ENCODE data around the gene TMEM184A.
A peak's percentile ranks its signal among the peaks of the same experiment; 100 is the strongest.
"Not testable (repeated sequence)": the region's sequence is repeated elsewhere in the genome, so short reads cannot be mapped to it uniquely, and the experiment has no call there.

Gene TMEM184A

GRCh38 chr7:1529383-1530116, 26.5 kb downstream of the TMEM184A start:
- DNase-seq, result no peak

- no peak for DNase-seq
Observed at GRCh38 chr7:1526271-1526754, 29.7 kb downstream of the TMEM184A start.

DNA sequence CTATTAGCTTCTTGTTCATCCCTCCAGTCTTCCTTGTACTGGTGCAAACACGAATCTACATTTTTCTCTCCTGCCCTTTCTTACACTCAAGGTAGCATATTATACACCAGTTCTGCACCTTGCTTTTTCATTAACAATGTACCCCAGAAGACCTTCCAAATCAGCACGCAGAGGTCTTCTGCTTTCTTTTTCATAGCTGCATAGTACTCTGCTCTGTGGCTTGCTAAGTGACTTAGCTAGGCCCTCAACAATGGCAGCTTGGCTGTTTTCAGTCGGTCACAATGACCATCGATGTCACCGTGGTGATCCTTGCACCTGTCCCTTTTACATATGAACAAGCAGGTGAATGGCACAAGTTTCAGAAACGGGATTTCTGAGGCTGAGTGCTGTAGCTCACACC, 30.6 kb downstream of the TMEM184A start:
- DNase-seq, result no peak

GRCh38 chr7:1523844-1524243, 32.2 kb downstream of the TMEM184A start:
- DNase-seq, result no peak

GRCh38 chr7:1523208-1523607, 32.8 kb downstream of the TMEM184A start:
- DNase-seq, result no peak

- no peak for DNase-seq
Observed at GRCh38 chr7:1521456-1521855, 34.5 kb downstream of the TMEM184A start.

DNA sequence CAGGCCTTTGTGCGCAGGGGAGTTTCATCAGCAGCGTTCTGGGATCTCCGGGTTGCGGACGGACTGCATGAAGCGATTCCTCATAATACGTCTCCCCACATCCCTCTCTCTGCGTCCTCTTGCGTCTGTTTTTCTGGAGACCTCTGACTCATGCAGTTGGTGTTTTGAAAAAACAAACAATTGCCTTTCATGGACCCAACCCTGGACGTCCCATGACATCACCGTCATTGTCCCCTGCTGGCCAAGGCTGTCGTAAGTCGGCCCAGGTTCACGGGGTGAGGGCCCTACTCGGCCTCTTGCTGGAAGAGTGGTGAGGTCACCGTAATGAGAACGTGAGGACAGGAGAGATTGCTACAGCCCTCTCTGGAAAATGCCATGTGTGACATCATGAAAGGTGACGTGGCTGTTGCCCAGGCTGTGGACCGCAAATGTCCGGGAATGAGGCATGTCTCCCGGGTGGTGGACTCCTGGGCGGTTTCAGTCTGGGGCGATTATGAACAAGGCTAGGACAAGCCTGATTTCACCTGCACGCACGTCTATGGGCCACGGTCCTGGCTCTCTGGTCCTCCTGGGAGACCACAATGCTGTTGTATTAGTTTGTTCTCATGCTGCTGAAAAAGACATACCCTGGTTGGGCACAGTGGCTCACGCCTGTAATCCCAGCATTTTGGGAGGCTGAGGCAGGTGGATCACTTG, 35.3 kb downstream of the TMEM184A start:
- DNase-seq, result no peak

- not testable (repeated sequence) for DNase-seq
Observed at GRCh38 chr7:1519322-1519922, 36.6 kb downstream of the TMEM184A start.

DNA sequence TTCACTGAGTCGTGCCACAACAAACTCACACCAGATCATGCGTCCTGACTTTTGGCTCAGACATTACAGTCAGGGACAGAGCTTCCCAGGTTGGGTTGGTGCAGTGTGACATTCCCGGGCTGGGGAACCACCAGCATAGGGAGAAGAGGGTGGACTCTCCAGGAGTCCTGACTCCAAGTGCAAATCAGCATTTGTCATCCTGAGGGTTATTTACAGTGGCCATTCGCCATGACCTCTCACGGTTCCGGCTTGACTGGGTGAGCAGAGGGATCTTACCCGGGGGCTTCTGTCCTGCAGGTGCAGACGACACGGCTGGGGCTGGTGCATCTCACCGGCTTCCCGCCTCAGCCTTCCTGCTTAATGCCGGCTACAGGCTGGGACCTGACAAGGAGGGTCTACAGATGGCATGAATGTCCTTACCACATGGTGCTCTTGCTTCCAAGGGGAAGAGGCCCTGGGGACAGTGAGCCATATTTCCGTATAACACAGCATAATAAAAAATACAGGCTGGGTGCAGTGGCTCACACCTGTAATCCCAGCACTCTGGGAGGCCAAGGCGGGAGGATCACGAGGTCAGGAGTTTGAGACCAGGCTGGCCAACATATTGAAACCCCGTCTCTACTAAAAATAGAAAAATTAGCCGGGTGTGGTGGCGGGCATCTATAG, 39.3 kb downstream of the TMEM184A start:
- DNase-seq, result no peak

GRCh38 chr7:1515509-1515967, 40.5 kb downstream of the TMEM184A start:
- not testable (repeated sequence) for DNase-seq

- DNase-seq, result peak in 1 of 58 donors; percentile 23
Observed at GRCh38 chr7:1514995-1515401, 41.0 kb downstream of the TMEM184A start.

GRCh38 chr7:1514407-1514806, 41.6 kb downstream of the TMEM184A start:
- no peak for DNase-seq

DNA sequence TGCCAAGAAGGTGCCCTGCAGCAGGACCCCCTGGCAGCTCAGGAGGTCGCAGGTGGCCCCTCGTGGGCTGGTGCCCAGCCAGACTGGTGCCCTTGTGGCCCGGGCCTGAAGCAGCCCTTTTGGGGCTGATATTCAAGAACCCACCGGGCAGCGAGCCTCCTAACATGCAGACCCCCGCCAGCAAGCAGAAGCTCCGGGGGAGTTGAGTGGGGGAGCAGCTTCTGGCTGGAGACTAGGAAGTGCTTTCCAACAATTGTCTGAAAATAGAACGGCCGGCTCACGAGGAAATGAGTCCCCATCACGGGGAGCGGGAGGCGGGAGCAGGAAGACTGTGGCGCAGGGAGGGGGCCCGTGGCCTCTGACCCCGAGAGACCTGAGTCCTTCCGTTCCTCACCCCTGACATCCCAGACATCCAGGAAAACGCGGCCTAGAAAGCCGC, 42.3 kb downstream of the TMEM184A start:
- DNase-seq, result peak in 21 of 58 donors; percentile 23 to 79 (median 51)

- DNase-seq, result peak in 38 of 58 donors; percentile 15 to 79 (median 54)
Observed at GRCh38 chr7:1512781-1513656, 43.0 kb downstream of the TMEM184A start.

GRCh38 chr7:1511444-1512422, 44.3 kb downstream of the TMEM184A start:
- DNase-seq, result no peak

DNA sequence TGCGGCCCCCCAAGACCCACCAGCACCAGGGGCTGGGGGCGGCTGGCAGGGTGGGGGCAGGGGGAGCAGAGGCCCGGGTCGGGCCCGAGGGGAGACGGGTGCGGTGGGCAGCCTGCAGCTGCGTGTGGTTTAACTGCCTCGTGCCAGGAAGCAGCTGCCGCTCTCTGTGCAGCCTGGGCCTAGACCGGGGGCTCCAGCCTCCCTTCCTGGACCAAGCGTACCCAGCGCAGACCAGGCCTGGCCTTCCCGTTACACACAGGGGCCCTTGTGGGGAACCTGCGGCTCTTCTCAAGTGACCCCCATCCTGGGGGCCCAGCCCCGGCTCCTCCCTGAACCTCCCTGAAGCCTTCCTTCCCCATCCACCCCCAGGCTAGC, 45.2 kb downstream of the TMEM184A start:
- DNase-seq, result no peak

- no peak for DNase-seq
Observed at GRCh38 chr7:1509226-1509625, 46.8 kb downstream of the TMEM184A start.

DNA sequence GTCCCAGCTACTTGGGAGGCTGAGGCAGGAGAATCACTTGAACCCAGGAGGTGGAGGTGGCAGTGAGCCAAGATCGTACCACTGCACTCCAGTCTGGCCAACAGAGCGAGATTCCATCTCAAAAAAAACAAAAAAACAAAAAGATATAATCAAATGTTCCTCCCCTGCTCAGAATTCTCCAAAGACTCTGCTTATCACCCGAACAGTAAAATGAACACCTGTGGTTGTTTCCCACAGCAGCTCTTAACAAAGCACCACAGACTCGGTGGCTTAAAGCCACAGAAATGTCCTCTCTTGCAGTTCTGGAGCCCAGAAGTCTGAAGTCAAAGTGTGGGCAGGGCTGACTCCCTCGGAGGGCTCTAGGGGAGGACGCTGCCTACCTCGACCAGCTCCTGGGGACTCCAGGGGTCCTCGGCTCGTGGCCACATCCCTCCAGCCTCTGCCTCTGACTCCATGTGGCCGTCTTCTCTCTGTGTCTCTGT, 47.7 kb downstream of the TMEM184A start:
- no peak for DNase-seq

Measured in anterior cingulate cortex (tissue), 58 donors.